ENCODE measurements around the gene ZNF655. TPM values are rescaled to one million over a fixed set of nuclear protein-coding genes. Genes with fewer than 3 reads are reported as not detected.

The ZNF655 gene
- total and polyA plus RNA-seq, 2 experiments from 2014 or later: 20.6 to 55.8 TPM

DNA sequence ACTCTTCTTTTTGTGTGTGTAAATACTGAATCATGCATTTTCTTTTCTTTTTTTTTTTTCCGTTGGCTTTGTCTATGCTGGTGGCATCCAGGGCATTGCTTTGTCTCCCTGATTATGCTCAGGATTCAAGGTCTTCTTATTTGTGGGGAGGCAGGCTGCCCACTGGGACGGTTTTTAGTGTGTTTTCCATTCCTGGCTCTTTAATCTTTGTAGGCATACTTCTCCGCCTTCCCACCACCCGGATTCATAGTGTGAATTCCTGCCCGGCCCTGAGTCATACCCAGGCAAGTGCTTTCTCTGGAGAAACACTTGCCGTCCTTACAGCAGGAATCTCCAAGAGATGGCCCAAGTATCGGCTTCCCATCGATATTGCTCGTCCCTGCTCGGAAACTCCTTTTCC is 5.2 kb downstream of the ZNF655 start:
- H3K9me3 Mint-ChIP-seq: no peaks in the 10 kb centered on the region
- Histone ChIP-seq H3K79me2 (replicated peaks; ENCODE audit: insufficient read depth) (peaks cover 44% of the 10 kb centered on the region), H3K4me2 (no peak overlapping the region), H2AFZ (no peak overlapping the region), H3K36me3 (ENCODE audit: insufficient read depth) (peaks cover 35% of the 10 kb centered on the region), H3K4me3 (no peak overlapping the region), H3K27me3 (ENCODE audit: insufficient read depth) (no peaks in the 10 kb centered on the region), H3K4me1 (ENCODE audit: insufficient read depth) (no peaks in the 10 kb centered on the region), H3F3A (replicated peaks; ENCODE audit: low read depth) (peaks cover 19% of the 10 kb centered on the region; the same call in 1 of the 2 replicates), H3K27ac (ENCODE audit: low read depth) (no peak overlapping the region), H4K20me1 (replicated peaks; ENCODE audit: insufficient read depth) (peaks cover 23% of the 10 kb centered on the region), H3K9me2 (ENCODE audit: insufficient read depth) (no peaks in the 10 kb centered on the region)
- H3K4me3 Mint-ChIP-seq: no peak overlapping the region
- DNase-seq (ENCODE audit: low spot score): no peak
- no peak for ATAC-seq
- H3K36me3 Mint-ChIP-seq (ENCODE audit: low read depth): peaks cover 53% of the 10 kb centered on the region
- no peak overlapping the region for H3K27ac Mint-ChIP-seq
- no peak for TF ChIP-seq NANOG (IDR thresholded peaks at IDR 0.05; ENCODE audit: borderline replicate concordance)
- TF ChIP-seq EZH2 (IDR thresholded peaks at IDR 0.05; ENCODE audit: low read depth, unreplicated experiment): no peak
- no peak for TF ChIP-seq ZNF331 (CRISPR knock-in tag; IDR thresholded peaks at IDR 0.05; ENCODE audit: low read depth)
- TF ChIP-seq, protein P1, sequence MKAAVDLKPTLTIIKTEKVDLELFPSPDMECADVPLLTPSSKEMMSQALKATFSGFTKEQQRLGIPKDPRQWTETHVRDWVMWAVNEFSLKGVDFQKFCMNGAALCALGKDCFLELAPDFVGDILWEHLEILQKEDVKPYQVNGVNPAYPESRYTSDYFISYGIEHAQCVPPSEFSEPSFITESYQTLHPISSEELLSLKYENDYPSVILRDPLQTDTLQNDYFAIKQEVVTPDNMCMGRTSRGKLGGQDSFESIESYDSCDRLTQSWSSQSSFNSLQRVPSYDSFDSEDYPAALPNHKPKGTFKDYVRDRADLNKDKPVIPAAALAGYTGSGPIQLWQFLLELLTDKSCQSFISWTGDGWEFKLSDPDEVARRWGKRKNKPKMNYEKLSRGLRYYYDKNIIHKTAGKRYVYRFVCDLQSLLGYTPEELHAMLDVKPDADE (IDR thresholded peaks at IDR 0.05): no peak
- no peak for TF ChIP-seq POLR2AphosphoS5 (IDR thresholded peaks at IDR 0.05; ENCODE audit: low read depth)
- no peak for TF ChIP-seq EZH2phosphoT487 (IDR thresholded peaks at IDR 0.05; ENCODE audit: unreplicated experiment)
- no peak for TF ChIP-seq JUNB (IDR thresholded peaks at IDR 0.05; ENCODE audit: unreplicated experiment)
- TF ChIP-seq, protein P2, sequence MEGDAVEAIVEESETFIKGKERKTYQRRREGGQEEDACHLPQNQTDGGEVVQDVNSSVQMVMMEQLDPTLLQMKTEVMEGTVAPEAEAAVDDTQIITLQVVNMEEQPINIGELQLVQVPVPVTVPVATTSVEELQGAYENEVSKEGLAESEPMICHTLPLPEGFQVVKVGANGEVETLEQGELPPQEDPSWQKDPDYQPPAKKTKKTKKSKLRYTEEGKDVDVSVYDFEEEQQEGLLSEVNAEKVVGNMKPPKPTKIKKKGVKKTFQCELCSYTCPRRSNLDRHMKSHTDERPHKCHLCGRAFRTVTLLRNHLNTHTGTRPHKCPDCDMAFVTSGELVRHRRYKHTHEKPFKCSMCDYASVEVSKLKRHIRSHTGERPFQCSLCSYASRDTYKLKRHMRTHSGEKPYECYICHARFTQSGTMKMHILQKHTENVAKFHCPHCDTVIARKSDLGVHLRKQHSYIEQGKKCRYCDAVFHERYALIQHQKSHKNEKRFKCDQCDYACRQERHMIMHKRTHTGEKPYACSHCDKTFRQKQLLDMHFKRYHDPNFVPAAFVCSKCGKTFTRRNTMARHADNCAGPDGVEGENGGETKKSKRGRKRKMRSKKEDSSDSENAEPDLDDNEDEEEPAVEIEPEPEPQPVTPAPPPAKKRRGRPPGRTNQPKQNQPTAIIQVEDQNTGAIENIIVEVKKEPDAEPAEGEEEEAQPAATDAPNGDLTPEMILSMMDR (conservative IDR thresholded peaks at IDR 0.05; ENCODE audit: low read depth in 2 of 2): no peak
- TF ChIP-seq, protein P3, sequence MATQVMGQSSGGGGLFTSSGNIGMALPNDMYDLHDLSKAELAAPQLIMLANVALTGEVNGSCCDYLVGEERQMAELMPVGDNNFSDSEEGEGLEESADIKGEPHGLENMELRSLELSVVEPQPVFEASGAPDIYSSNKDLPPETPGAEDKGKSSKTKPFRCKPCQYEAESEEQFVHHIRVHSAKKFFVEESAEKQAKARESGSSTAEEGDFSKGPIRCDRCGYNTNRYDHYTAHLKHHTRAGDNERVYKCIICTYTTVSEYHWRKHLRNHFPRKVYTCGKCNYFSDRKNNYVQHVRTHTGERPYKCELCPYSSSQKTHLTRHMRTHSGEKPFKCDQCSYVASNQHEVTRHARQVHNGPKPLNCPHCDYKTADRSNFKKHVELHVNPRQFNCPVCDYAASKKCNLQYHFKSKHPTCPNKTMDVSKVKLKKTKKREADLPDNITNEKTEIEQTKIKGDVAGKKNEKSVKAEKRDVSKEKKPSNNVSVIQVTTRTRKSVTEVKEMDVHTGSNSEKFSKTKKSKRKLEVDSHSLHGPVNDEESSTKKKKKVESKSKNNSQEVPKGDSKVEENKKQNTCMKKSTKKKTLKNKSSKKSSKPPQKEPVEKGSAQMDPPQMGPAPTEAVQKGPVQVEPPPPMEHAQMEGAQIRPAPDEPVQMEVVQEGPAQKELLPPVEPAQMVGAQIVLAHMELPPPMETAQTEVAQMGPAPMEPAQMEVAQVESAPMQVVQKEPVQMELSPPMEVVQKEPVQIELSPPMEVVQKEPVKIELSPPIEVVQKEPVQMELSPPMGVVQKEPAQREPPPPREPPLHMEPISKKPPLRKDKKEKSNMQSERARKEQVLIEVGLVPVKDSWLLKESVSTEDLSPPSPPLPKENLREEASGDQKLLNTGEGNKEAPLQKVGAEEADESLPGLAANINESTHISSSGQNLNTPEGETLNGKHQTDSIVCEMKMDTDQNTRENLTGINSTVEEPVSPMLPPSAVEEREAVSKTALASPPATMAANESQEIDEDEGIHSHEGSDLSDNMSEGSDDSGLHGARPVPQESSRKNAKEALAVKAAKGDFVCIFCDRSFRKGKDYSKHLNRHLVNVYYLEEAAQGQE (IDR thresholded peaks at IDR 0.05; ENCODE audit: unreplicated experiment): no peak
- no peak for TF ChIP-seq STAT1 (IDR thresholded peaks at IDR 0.05; ENCODE audit: unreplicated experiment)
- TF ChIP-seq, protein P4, sequence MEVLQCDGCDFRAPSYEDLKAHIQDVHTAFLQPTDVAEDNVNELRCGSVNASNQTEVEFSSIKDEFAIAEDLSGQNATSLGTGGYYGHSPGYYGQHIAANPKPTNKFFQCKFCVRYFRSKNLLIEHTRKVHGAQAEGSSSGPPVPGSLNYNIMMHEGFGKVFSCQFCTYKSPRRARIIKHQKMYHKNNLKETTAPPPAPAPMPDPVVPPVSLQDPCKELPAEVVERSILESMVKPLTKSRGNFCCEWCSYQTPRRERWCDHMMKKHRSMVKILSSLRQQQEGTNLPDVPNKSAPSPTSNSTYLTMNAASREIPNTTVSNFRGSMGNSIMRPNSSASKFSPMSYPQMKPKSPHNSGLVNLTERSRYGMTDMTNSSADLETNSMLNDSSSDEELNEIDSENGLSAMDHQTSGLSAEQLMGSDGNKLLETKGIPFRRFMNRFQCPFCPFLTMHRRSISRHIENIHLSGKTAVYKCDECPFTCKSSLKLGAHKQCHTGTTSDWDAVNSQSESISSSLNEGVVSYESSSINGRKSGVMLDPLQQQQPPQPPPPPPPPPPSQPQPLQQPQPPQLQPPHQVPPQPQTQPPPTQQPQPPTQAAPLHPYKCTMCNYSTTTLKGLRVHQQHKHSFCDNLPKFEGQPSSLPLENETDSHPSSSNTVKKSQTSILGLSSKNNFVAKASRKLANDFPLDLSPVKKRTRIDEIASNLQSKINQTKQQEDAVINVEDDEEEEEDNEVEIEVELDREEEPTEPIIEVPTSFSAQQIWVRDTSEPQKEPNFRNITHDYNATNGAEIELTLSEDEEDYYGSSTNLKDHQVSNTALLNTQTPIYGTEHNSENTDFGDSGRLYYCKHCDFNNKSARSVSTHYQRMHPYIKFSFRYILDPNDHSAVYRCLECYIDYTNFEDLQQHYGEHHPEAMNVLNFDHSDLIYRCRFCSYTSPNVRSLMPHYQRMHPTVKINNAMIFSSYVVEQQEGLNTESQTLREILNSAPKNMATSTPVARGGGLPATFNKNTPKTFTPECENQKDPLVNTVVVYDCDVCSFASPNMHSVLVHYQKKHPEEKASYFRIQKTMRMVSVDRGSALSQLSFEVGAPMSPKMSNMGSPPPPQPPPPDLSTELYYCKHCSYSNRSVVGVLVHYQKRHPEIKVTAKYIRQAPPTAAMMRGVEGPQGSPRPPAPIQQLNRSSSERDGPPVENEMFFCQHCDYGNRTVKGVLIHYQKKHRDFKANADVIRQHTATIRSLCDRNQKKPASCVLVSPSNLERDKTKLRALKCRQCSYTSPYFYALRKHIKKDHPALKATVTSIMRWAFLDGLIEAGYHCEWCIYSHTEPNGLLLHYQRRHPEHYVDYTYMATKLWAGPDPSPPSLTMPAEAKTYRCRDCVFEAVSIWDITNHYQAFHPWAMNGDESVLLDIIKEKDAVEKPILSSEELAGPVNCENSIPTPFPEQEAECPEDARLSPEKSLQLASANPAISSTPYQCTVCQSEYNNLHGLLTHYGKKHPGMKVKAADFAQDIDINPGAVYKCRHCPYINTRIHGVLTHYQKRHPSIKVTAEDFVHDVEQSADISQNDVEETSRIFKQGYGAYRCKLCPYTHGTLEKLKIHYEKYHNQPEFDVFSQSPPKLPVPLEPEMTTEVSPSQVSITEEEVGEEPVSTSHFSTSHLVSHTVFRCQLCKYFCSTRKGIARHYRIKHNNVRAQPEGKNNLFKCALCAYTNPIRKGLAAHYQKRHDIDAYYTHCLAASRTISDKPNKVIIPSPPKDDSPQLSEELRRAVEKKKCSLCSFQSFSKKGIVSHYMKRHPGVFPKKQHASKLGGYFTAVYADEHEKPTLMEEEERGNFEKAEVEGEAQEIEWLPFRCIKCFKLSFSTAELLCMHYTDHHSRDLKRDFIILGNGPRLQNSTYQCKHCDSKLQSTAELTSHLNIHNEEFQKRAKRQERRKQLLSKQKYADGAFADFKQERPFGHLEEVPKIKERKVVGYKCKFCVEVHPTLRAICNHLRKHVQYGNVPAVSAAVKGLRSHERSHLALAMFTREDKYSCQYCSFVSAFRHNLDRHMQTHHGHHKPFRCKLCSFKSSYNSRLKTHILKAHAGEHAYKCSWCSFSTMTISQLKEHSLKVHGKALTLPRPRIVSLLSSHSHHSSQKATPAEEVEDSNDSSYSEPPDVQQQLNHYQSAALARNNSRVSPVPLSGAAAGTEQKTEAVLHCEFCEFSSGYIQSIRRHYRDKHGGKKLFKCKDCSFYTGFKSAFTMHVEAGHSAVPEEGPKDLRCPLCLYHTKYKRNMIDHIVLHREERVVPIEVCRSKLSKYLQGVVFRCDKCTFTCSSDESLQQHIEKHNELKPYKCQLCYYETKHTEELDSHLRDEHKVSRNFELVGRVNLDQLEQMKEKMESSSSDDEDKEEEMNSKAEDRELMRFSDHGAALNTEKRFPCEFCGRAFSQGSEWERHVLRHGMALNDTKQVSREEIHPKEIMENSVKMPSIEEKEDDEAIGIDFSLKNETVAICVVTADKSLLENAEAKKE (CRISPR knock-in tag; IDR thresholded peaks at IDR 0.05): no peak
- TF ChIP-seq ZNF114 (CRISPR knock-in tag; IDR thresholded peaks at IDR 0.05): no peak
- no peak for TF ChIP-seq CREB1 (CRISPR knock-in tag; IDR thresholded peaks at IDR 0.05; ENCODE audit: low read depth)
- peaks cover 6% of the 10 kb centered on the region for H3K27me3 Mint-ChIP-seq (ENCODE audit: insufficient read depth, low read depth, poor library complexity)
- no peaks in the 10 kb centered on the region for H3K4me1 Mint-ChIP-seq

All from GM23338 (cell line).